H9 (cell line): ENCODE measurements around the gene SYCE3. TPM values are rescaled to one million over a fixed set of nuclear protein-coding genes. Genes with fewer than 3 reads are reported as not detected.

ENCODE experiments used
- DNase-seq: peaks from one replicate; pipeline ENCODE4 v3.0.0-alpha.2; 2017
- H2AFZ ChIP-seq: one replicate; pipeline ENCODE4 v1.6.1; 2013; ENCODE audit warnings: mild to moderate bottlenecking, low read length, control low read depth, moderate library complexity
- H2AK5ac ChIP-seq: 2 replicates; pipeline ENCODE4 v1.6.1; 2013; ENCODE audit warnings: low read length, control low read depth, mixed read lengths; ENCODE audit not compliant: insufficient read length
- H2BK120ac ChIP-seq: one replicate; pipeline ENCODE4 v1.6.1; 2013; ENCODE audit warnings: low read depth, mild to moderate bottlenecking, low read length, control low read depth, inconsistent platforms; ENCODE audit not compliant: poor library complexity, severe bottlenecking
- H2BK12ac ChIP-seq: 2 replicates; pipeline ENCODE4 v1.6.1; 2013; ENCODE audit warnings: low read length, control low read depth, mixed read lengths, low read depth; ENCODE audit not compliant: insufficient read length
- H2BK15ac ChIP-seq: 2 replicates; pipeline ENCODE4 v1.6.1; 2013; ENCODE audit warnings: low read depth, low read length, control low read depth
- H2BK20ac ChIP-seq: one replicate; pipeline ENCODE4 v1.6.1; 2013; ENCODE audit warnings: low read depth, mild to moderate bottlenecking, low read length, control low read depth, inconsistent platforms; ENCODE audit not compliant: poor library complexity, severe bottlenecking
- H2BK5ac ChIP-seq: 2 replicates; pipeline ENCODE4 v1.6.1; 2013; ENCODE audit warnings: low read length, control low read depth, mixed read lengths; ENCODE audit not compliant: insufficient read length
- H3K14ac ChIP-seq: 2 replicates; pipeline ENCODE4 v1.6.1; 2013; ENCODE audit warnings: low read length, control low read depth; ENCODE audit not compliant: insufficient read depth
- H3K18ac ChIP-seq: 2 replicates; pipeline ENCODE4 v1.6.1; 2013; ENCODE audit warnings: low read depth, mild to moderate bottlenecking, mixed read lengths, low read length, control low read depth; ENCODE audit not compliant: insufficient read length
- H3K23ac ChIP-seq: 2 replicates; pipeline ENCODE4 v1.6.1; 2013; ENCODE audit warnings: low read length, control low read depth, mixed read lengths, low read depth; ENCODE audit not compliant: insufficient read length
- H3K23me2 ChIP-seq: 2 replicates; pipeline ENCODE4 v1.6.1; 2013; ENCODE audit warnings: low read depth, mild to moderate bottlenecking, mixed read lengths, low read length, control low read depth; ENCODE audit not compliant: insufficient read length, poor library complexity, severe bottlenecking
- H3K27ac ChIP-seq: 2 replicates; pipeline ENCODE4 v1.5.1; 2013; ENCODE audit warnings: low read length, control low read depth, mixed read lengths, low read depth; ENCODE audit not compliant: insufficient read length
- H3K27me3 ChIP-seq: 2 replicates; pipeline ENCODE4 v1.6.1; 2013; ENCODE audit warnings: low read length, control low read depth, inconsistent platforms; ENCODE audit not compliant: insufficient read depth
- H3K4ac ChIP-seq: 2 replicates; pipeline ENCODE4 v1.6.1; 2013; ENCODE audit warnings: low read depth, mild to moderate bottlenecking, control low read depth, inconsistent platforms, low read length, moderate library complexity
- H3K4me1 ChIP-seq: 2 replicates; pipeline ENCODE4 v1.6.1; 2013; ENCODE audit warnings: low read length, control low read depth, inconsistent platforms; ENCODE audit not compliant: insufficient read depth
- H3K4me2 ChIP-seq: 2 replicates; pipeline ENCODE4 v1.6.1; 2013; ENCODE audit warnings: low read length, control low read depth, mixed read lengths; ENCODE audit not compliant: insufficient read length, insufficient read depth
- H3K56ac ChIP-seq: 2 replicates; pipeline ENCODE4 v1.6.1; 2013; ENCODE audit warnings: low read depth, mild to moderate bottlenecking, mixed read lengths, low read length, control low read depth; ENCODE audit not compliant: insufficient read length
- H3K79me1 ChIP-seq: 2 replicates; pipeline ENCODE4 v1.6.1; 2013; ENCODE audit warnings: low read depth, mild to moderate bottlenecking, moderate library complexity, low read length, control low read depth, inconsistent platforms; ENCODE audit not compliant: insufficient read depth, poor library complexity, severe bottlenecking
- H3K79me2 ChIP-seq: 2 replicates; pipeline ENCODE4 v1.6.1; 2013; ENCODE audit warnings: low read length, control low read depth, inconsistent platforms; ENCODE audit not compliant: insufficient read depth
- H3K9ac ChIP-seq: 2 replicates; pipeline ENCODE4 v1.6.1; 2013; ENCODE audit warnings: low read length, control low read depth, mixed read lengths; ENCODE audit not compliant: insufficient read length; ENCODE audit errors: extremely low read depth
- H3K9me3 ChIP-seq: one replicate; pipeline ENCODE4 v1.6.1; 2013; ENCODE audit warnings: low read depth, low read length, inconsistent platforms; ENCODE audit not compliant: control insufficient read depth
- H3T11ph ChIP-seq: one replicate; pipeline ENCODE4 v1.6.1; 2013; ENCODE audit warnings: mild to moderate bottlenecking, low read length, control low read depth, inconsistent platforms
- H4K20me1 ChIP-seq: one replicate; pipeline ENCODE4 v1.6.1; 2013; ENCODE audit not compliant: control insufficient read depth, insufficient read length, insufficient read depth
- H4K5ac ChIP-seq: 2 replicates; pipeline ENCODE4 v1.6.1; 2013; ENCODE audit warnings: low read depth, mild to moderate bottlenecking, mixed read lengths, low read length, control low read depth; ENCODE audit not compliant: insufficient read length
- H4K8ac ChIP-seq: replicated peaks from 2 replicates; pipeline ENCODE4 v1.6.1; 2013; ENCODE audit warnings: low read length, control low read depth, mixed read lengths, low read depth; ENCODE audit not compliant: insufficient read length
- H4K91ac ChIP-seq: 2 replicates; pipeline ENCODE4 v1.6.1; 2013; ENCODE audit warnings: low read depth, mild to moderate bottlenecking, moderate library complexity, mixed read lengths, low read length, control low read depth; ENCODE audit not compliant: insufficient read length
- H3K27ac Mint-ChIP-seq, 3 experiments: 2 replicates in 2 of 3; 3 replicates in 1 of 3; pipeline ENCODE4 v1.8.0; 2020 to 2021; ENCODE audit warnings: mixed read lengths in 3 of 3, mild to moderate bottlenecking in 1 of 3, moderate library complexity in 1 of 3
- H3K27me3 Mint-ChIP-seq: 2 replicates; pipeline ENCODE4 v1.8.0; 2021; ENCODE audit warnings: low read depth, mild to moderate bottlenecking, moderate library complexity, mixed read lengths
- H3K36me3 Mint-ChIP-seq, 3 experiments: 2 replicates in 2 of 3; 3 replicates in 1 of 3; pipeline ENCODE4 v1.8.0; 2020 to 2021; ENCODE audit warnings: low read depth in 3 of 3, mixed read lengths in 3 of 3; ENCODE audit not compliant: insufficient read depth in 1 of 3
- H3K4me1 Mint-ChIP-seq, 2 experiments: 2 replicates each; pipeline ENCODE4 v1.8.0; 2020; ENCODE audit warnings: mixed read lengths in 2 of 2
- H3K4me3 Mint-ChIP-seq, 2 experiments: 2 replicates in 1 of 2; 3 replicates in 1 of 2; pipeline ENCODE4 v1.8.0; 2020 to 2021; ENCODE audit warnings: mild to moderate bottlenecking in 2 of 2, mixed read lengths in 2 of 2, moderate library complexity in 1 of 2
- H3K9me3 Mint-ChIP-seq, 2 experiments: 2 replicates in 1 of 2; 3 replicates in 1 of 2; pipeline ENCODE4 v1.8.0; 2020; ENCODE audit warnings: mild to moderate bottlenecking in 2 of 2, mixed read lengths in 2 of 2, moderate library complexity in 1 of 2
- WGBS: extraction: QIAGEN DNeasy Blood & Tissue Kit; methylation state at CpG from one replicate; pipeline ENCODE4 v1.1.7; 2013; ENCODE audit warnings: missing lambda C conversion rate, low lambda C conversion rate, mixed read lengths; ENCODE audit not compliant: insufficient read length; ENCODE audit errors: extremely low coverage; 5-methylcytosine and 5-hydroxymethylcytosine counted together
- total RNA-seq: library from RNA; stranded (reverse); gene quantifications from 2 replicates; pipeline ENCODE4 v1.2.1, GENCODE V29; 2021
- TF ChIP-seq, protein P1 (sequence below): fragments of 200-600 bp; sonication (generic); conservative IDR thresholded peaks from 3 replicates; pipeline ENCODE4 v1.8.0; 2021; ENCODE audit warnings: antibody characterized with exemption, mild to moderate bottlenecking

The SYCE3 gene
- total RNA-seq, 1 experiment from 2014 or later = 0.85 TPM

- Histone ChIP-seq H3K14ac (no peak overlapping the region), H2BK120ac (no peak overlapping the region), H2BK20ac (no peak overlapping the region), H3K27ac (no peak overlapping the region), H3K9ac (no peak overlapping the region), H4K8ac (no peak overlapping the region), H2AFZ (no peak overlapping the region), H3K9me3 (no peaks in the 10 kb centered on the region), H3K23me2 (peaks cover 12% of the 10 kb centered on the region), H2BK12ac (no peak overlapping the region), H3K4me1 (no peaks in the 10 kb centered on the region), H3K79me1 (peaks cover 7% of the 10 kb centered on the region), H3K56ac (no peak overlapping the region), H4K91ac (no peak overlapping the region), H3K4ac (no peak overlapping the region), H2BK5ac (no peak overlapping the region), H4K5ac (no peak overlapping the region), H3K27me3 (no peaks in the 10 kb centered on the region), H3K23ac (no peak overlapping the region), H3K79me2 (peaks cover 9% of the 10 kb centered on the region; the same call in 1 of the 2 replicates), H2AK5ac (no peak overlapping the region), H2BK15ac (no peak overlapping the region), H3K18ac (no peak overlapping the region), H3K4me2 (no peak overlapping the region), H4K20me1 (no peaks in the 10 kb centered on the region), H3T11ph (no peak overlapping the region)
- no peak overlapping the region for H3K27ac Mint-ChIP-seq
- peak; percentile 30 for DNase-seq
- peak overlapping the region; percentile 92 to 96; a peak in 3 of 5 replicates for H3K4me3 Mint-ChIP-seq
- H3K27me3 Mint-ChIP-seq = no peaks in the 10 kb centered on the region
- H3K9me3 Mint-ChIP-seq = no peaks in the 10 kb centered on the region
- TF ChIP-seq, protein P1, sequence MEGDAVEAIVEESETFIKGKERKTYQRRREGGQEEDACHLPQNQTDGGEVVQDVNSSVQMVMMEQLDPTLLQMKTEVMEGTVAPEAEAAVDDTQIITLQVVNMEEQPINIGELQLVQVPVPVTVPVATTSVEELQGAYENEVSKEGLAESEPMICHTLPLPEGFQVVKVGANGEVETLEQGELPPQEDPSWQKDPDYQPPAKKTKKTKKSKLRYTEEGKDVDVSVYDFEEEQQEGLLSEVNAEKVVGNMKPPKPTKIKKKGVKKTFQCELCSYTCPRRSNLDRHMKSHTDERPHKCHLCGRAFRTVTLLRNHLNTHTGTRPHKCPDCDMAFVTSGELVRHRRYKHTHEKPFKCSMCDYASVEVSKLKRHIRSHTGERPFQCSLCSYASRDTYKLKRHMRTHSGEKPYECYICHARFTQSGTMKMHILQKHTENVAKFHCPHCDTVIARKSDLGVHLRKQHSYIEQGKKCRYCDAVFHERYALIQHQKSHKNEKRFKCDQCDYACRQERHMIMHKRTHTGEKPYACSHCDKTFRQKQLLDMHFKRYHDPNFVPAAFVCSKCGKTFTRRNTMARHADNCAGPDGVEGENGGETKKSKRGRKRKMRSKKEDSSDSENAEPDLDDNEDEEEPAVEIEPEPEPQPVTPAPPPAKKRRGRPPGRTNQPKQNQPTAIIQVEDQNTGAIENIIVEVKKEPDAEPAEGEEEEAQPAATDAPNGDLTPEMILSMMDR = no peak
- peaks cover 10 to 14% of the 10 kb centered on the region in 2 experiments for H3K4me1 Mint-ChIP-seq
- H3K36me3 Mint-ChIP-seq = peaks cover 0 to 3% (median 0%) of the 10 kb centered on the region in 3 experiments; a peak in 2 of 7 replicates
- WGBS = no CpG with 5 or more reads among the region's 41 CpGs
Measured at GRCh38 chr22:50505776-50506610, 56.7 kb downstream of the SYCE3 start.
